Right cardiac atrium (tissue), 5 donors: ENCODE results near the gene CAPZA1. TPM values are rescaled to one million over a fixed set of nuclear protein-coding genes. Genes with fewer than 3 reads are reported as not detected.

Source experiments
- ATAC-seq, 2 donors: fragments of 200-7000 bp; cut with Tn5 transposase; one replicate each; pipeline versions ENCODE4 v1.8.0 to v1.9.1; 2020; ENCODE audit warnings: moderate library complexity in 2 of 2, mild to moderate bottlenecking in 1 of 2
- DNase-seq, 3 donors: peaks; one replicate each; pipeline ENCODE4 v3.0.0-alpha.2; 2020
- H3K27ac ChIP-seq: one replicate; pipeline ENCODE4 v1.5.1; 2013; ENCODE audit warnings: mild to moderate bottlenecking, low read length, control low read depth, moderate library complexity
- H3K27me3 ChIP-seq: one replicate; pipeline ENCODE4 v1.6.1; 2013; ENCODE audit not compliant: control insufficient read depth, insufficient read depth
- H3K4me1 ChIP-seq: one replicate; pipeline ENCODE4 v1.6.1; 2013; ENCODE audit warnings: low read length; ENCODE audit not compliant: control insufficient read depth, insufficient read depth
- H3K4me3 ChIP-seq: one replicate; pipeline ENCODE4 v1.5.1; 2013; ENCODE audit warnings: low read length, control low read depth
- H3K9me3 ChIP-seq: one replicate; pipeline ENCODE4 v1.6.1; 2013; ENCODE audit warnings: low read length; ENCODE audit not compliant: control insufficient read depth
- WGBS: extraction: QIAGEN DNeasy Blood & Tissue Kit; methylation state at CpG from one replicate; pipeline ENCODE4 v1.1.7; 2013; 5-methylcytosine and 5-hydroxymethylcytosine counted together
- intact Hi-C, 4 donors: fragments of 100-400 bp; cut with DNase I; formaldehyde crosslinking; loops; one replicate each; pipeline versions ENCODE4 v1.11.0 to v1.14.0; 2022 to 2023
- polyA plus RNA-seq: library from polyadenylated mRNA; stranded (reverse); fragments of 200-250 nt; gene quantifications from one replicate; pipeline ENCODE4 v1.2.3, GENCODE V29; 2013
- total RNA-seq, 4 donors: library from RNA; stranded (reverse); fragmentation: NEBNext Ultra II Directional; extraction: Animal tissue kit (Norgen Biotek cat#: 25700); gene quantifications; one replicate each; pipeline ENCODE4 v1.2.1, GENCODE V29; 2021
- donor health status: healthy with polysubstance abuse.
- donor health status: DM: no; HTN: yes; CAD: no.
- donor health status: DM: no; HTN: no; CAD: no.
- donor health status: DM: no; HTN: yes; CAD: no; lungs with severe emphysema.
- donor health status: DM: yes; HTN: yes; CAD: no.

Gene CAPZA1
- total and polyA plus RNA-seq, 5 donors = 22.3 to 53.4 (median 39.5) TPM

GRCh38 chr1:112651205-112651604 lies 31.6 kb downstream of the CAPZA1 start:
- H3K27ac ChIP-seq = no peak overlapping the region
- 97% methylated on average over 1 of the region's 1 CpG for WGBS
- no peak overlapping the region for H3K4me3 ChIP-seq
- H3K4me1 ChIP-seq = no peaks in the 10 kb centered on the region
- ATAC-seq = no peak
- intact Hi-C loops = no loop called here
- H3K27me3 ChIP-seq = no peaks in the 10 kb centered on the region
- H3K9me3 ChIP-seq = no peaks in the 10 kb centered on the region
- DNase-seq = no peak

GRCh38 chr1:112665857-112666256 lies 46.2 kb downstream of the CAPZA1 start:
- DNase-seq (no peak), ATAC-seq (no peak)
- no peaks in the 10 kb centered on the region for H3K4me1 ChIP-seq
- intact Hi-C loops = no loop called here
- H3K27me3 ChIP-seq = no peaks in the 10 kb centered on the region
- no peak overlapping the region for H3K27ac ChIP-seq
- H3K9me3 ChIP-seq = no peaks in the 10 kb centered on the region
- no peak overlapping the region for H3K4me3 ChIP-seq
- 76% methylated on average over 3 of the region's 3 CpGs for WGBS

DNA sequence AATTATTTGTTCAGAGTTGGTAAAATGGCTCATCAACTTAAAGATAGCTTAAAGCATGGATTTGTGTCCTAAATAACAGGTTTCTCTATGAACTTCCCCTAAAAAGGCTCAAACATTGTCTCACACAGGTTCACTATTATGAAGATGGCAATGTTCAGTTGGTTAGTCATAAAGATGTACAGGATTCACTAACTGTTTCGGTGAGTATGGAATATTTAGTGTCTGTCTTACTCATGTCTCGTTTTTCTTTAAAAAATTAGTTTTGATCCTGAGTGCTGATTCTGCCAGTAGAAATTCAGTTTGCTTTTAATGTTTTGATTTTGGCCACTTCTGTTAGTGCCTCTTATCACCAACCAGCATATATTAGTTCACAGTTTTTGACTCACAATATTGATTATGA lies 47.3 kb downstream of the CAPZA1 start:
- H3K4me3 ChIP-seq = no peak overlapping the region
- DNase-seq = no peak
- no peak for ATAC-seq
- H3K9me3 ChIP-seq = no peaks in the 10 kb centered on the region
- no peaks in the 10 kb centered on the region for H3K27me3 ChIP-seq
- no peaks in the 10 kb centered on the region for H3K4me1 ChIP-seq
- no peak overlapping the region for H3K27ac ChIP-seq
- intact Hi-C loops = no loop called here
- WGBS = 94% methylated on average over 2 of the region's 2 CpGs

DNA sequence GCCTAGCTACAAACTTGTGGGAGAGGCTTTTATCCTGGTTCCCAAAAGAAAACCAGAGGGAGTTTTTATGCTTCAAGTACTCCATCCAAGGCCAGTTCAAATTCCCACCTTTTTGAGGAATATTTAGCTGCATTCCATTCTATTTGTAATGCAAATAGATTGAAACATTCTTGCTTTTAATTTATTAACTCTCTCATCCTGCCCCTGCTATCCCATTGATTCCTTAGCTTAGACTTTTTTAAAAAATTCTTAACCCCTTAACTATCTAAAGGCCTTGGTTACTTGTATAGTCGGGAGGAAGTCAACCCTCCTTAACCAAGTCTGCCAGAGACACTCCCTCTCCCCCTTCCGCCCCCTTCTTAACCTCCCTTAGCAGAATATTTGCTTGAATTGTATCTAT lies 52.4 kb downstream of the CAPZA1 start:
- Histone ChIP-seq H3K27ac (no peak overlapping the region), H3K9me3 (no peaks in the 10 kb centered on the region), H3K4me3 (no peak overlapping the region), H3K27me3 (no peaks in the 10 kb centered on the region), H3K4me1 (no peaks in the 10 kb centered on the region)
- 66% methylated on average over 2 of the region's 2 CpGs for WGBS
- intact Hi-C loops = loop anchor here in 2 of 4 donors (5.0 to 10.0 kb wide), 2 partner anchors 35 to 47 kb away; partner anchors contain the start of gene RHOC (in 1 of the 2)
- ATAC-seq (no peak), DNase-seq (no peak)

DNA sequence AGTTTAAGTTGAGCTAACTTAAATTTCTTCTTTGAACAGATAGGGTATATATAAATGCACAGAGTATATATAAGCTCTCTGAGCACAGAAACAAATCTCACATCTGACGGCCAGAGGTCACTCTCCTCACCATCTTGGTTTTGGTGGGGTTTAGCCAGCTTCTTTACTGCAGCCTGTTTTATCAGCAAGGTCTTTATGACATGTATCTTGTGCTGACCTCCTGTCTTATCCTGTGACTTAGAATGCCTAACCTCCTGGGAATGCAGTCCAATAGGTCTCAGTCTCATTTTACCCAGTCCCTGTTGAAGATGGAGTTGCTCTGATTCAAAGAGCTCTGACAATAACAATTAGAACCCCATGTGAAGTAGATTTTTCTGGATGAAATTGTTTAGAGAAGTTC lies 53.2 kb downstream of the CAPZA1 start:
- 82% methylated on average over 1 of the region's 1 CpG for WGBS
- no peak overlapping the region for H3K4me3 ChIP-seq
- H3K4me1 ChIP-seq = no peaks in the 10 kb centered on the region
- no peak for ATAC-seq
- H3K9me3 ChIP-seq = no peaks in the 10 kb centered on the region
- intact Hi-C loops = loop anchor here in 2 of 4 donors (5.0 to 10.0 kb wide), 2 partner anchors 34 to 48 kb away; partner anchors contain the start of gene RHOC (in 1 of the 2)
- H3K27me3 ChIP-seq = no peaks in the 10 kb centered on the region
- DNase-seq = no peak
- H3K27ac ChIP-seq = no peak overlapping the region

DNA sequence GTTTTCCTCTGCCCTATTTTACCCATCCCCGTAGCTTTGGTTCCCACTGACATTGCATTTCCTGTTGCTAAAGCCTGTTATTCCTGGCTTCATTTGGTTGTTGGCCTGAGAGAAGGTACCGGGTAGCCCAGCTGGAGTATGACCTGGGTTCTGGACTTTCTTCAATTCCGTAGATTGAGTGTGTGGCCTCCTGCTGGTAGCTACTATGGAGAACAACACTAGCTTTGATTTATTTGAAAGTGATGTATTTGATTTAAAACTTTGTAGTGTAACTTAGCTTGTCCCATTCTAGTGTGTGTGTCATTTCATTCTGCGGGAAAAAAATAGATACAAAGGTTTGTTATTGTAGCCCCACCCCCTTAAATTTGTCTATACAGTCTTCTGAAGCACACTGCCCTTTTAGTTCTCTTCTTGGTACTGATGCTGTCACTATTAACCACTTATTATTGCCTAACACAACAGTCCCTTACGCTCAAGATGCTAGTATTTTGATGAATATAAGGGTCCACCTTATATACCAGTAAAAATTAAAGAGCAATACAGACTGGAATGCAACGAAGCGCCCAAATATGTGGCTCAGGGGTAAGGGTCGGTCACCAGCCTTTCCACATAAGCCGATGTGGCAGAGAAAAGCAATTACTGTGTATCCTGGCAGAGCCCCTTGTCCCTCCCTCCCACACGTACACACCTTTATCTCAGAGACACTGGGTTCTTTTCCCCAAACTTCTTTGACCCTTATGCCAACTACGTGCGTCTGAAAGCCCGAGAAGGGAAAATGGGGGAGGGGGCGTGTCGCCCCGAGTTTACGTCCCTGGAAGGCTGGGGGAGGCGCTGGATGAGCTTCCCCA lies 54.2 kb downstream of the CAPZA1 start:
- Histone ChIP-seq H3K4me1 (no peaks in the 10 kb centered on the region), H3K27me3 (no peaks in the 10 kb centered on the region), H3K9me3 (no peaks in the 10 kb centered on the region), H3K4me3 (peak overlapping the region; percentile 95), H3K27ac (peak overlapping the region; percentile 71)
- intact Hi-C loops = loop anchor here in 2 of 4 donors (5.0 to 10.0 kb wide), 2 partner anchors 33 to 49 kb away; partner anchors contain the start of gene RHOC (in 1 of the 2)
- no peak for DNase-seq
- 4% methylated on average over 18 of the region's 18 CpGs for WGBS
- ATAC-seq = peak; percentile 58 to 71

- Histone ChIP-seq H3K27ac (peak within 1 kb of the TSS; percentile 71), H3K27me3 (no peaks in the 10 kb centered on the region), H3K4me3 (peak within 1 kb of the TSS; percentile 95), H3K9me3 (no peaks in the 10 kb centered on the region), H3K4me1 (no peaks in the 10 kb centered on the region)
- DNase-seq = peak; percentile 77 to 92 (median 90)
- intact Hi-C loops = loop anchor here in 2 of 4 donors (5.0 to 10.0 kb wide), 2 partner anchors 33 to 50 kb away; partner anchors contain the start of gene RHOC (in 1 of the 2)
- ATAC-seq = peak; percentile 76 to 80
- WGBS = under 1% methylated on average over 30 of the region's 30 CpGs
These were observed 54.9 kb downstream of the CAPZA1 start, which contains the start of gene MOV10 for GRCh38 chr1:112674440-112674985. MOV10 (plus strand) TSS chr1:112674659; CDS start chr1:112674913, 254 bp downstream.

DNA sequence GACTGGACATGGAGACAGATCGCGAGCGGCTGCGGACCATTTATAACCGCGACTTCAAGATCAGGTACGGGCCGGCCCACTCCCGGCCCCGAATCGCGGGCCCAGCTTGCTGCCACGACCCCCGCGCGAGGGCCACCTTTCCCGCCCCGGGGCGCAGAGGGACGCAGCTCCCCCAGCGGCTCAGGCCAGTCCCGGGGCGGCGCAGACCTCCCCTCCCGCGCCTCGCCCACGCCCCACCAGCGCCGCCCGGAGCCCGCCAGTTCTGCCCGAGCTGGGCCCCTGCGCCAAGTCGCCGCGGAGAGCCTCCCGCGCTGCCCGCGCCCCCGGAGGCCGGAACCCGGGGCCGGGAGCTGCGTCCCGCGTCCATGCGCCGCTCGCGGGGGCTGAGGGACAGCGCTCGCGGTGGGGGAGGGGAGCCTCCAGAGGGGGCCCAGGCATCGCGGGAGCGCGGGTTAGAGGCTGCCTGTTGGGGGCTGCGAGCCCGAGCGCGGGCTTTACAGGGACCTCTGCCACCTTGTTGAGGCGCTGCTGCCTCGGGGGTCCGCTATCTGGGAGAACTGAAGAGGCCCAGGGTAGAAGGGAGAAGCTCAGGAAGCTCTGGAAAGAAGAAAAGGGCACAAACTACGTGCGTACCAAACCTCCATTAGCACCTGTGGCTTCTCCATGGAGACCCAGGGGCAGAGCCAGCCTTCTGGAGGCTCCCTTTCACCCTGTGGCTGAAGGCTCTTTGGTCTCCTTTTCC lies 55.5 kb downstream of the CAPZA1 start:
- Histone ChIP-seq H3K27ac (peak overlapping the region; percentile 71), H3K4me1 (no peaks in the 10 kb centered on the region), H3K9me3 (no peaks in the 10 kb centered on the region), H3K4me3 (peak overlapping the region; percentile 95), H3K27me3 (no peaks in the 10 kb centered on the region)
- DNase-seq (peak; percentile 57 to 84 (median 84)), ATAC-seq (peak; percentile 78 to 81)
- intact Hi-C loops = loop anchor here in 2 of 4 donors (5.0 to 10.0 kb wide), 2 partner anchors 32 to 50 kb away; partner anchors contain the start of gene RHOC (in 1 of the 2)
- WGBS = under 1% methylated on average over 68 of the region's 68 CpGs

- H3K4me1 ChIP-seq = no peaks in the 10 kb centered on the region
- DNase-seq (no peak), ATAC-seq (no peak)
- H3K4me3 ChIP-seq = peak overlapping the region; percentile 95
- 37% methylated on average over 7 of the region's 7 CpGs for WGBS
- peak overlapping the region; percentile 71 for H3K27ac ChIP-seq
- intact Hi-C loops = loop anchor here in 2 of 4 donors (10.0 kb wide), 1 partner anchor 51 kb away; no protein-coding TSS in a partner anchor
- no peaks in the 10 kb centered on the region for H3K27me3 ChIP-seq
- no peaks in the 10 kb centered on the region for H3K9me3 ChIP-seq
These were observed 56.2 kb downstream of the CAPZA1 start for GRCh38 chr1:112675728-112676381.

- Histone ChIP-seq H3K9me3 (no peaks in the 10 kb centered on the region), H3K4me3 (no peak overlapping the region), H3K4me1 (no peaks in the 10 kb centered on the region), H3K27ac (no peak overlapping the region), H3K27me3 (no peaks in the 10 kb centered on the region)
- intact Hi-C loops = loop anchor here in 2 of 4 donors (10.0 kb wide), 1 partner anchor 52 kb away; no protein-coding TSS in a partner anchor
- ATAC-seq (no peak), DNase-seq (no peak)
- WGBS = 96% methylated on average over 3 of the region's 3 CpGs
These were observed 56.9 kb downstream of the CAPZA1 start for GRCh38 chr1:112676543-112676942.
